Mesodermal cell (in vitro differentiated cells): ENCODE measurements around the gene CD36.
A peak's percentile ranks its signal among the peaks of the same experiment; 100 is the strongest.

Experiments
- H3K27ac ChIP-seq: 2 replicates; pipeline ENCODE4 v1.7.0; 2013; ENCODE audit warnings: mild to moderate bottlenecking, low read depth, low read length, moderate library complexity; ENCODE audit not compliant: severe bottlenecking
- H3K36me3 ChIP-seq: 2 replicates; pipeline ENCODE4 v1.7.1; 2013; ENCODE audit warnings: mild to moderate bottlenecking, low read length, moderate library complexity; ENCODE audit not compliant: control insufficient read depth, insufficient read depth
- H3K4me1 ChIP-seq: one replicate; pipeline ENCODE4 v1.7.1; 2013; ENCODE audit warnings: mild to moderate bottlenecking, low read length; ENCODE audit not compliant: insufficient read depth, control insufficient read depth, poor library complexity, severe bottlenecking
- H3K4me3 ChIP-seq: 2 replicates; pipeline ENCODE4 v1.7.0; 2013; ENCODE audit warnings: low read length, control low read depth, mild to moderate bottlenecking; ENCODE audit not compliant: insufficient read depth, poor library complexity, severe bottlenecking; ENCODE audit errors: extremely low read depth
- H3K9me3 ChIP-seq: 2 replicates; pipeline ENCODE4 v1.7.1; 2013; ENCODE audit warnings: mild to moderate bottlenecking, low read length, moderate library complexity; ENCODE audit not compliant: control insufficient read depth
- WGBS, 2 experiments: methylation state at CpG; one replicate each; pipeline ENCODE4 v1.1.5; 2013; ENCODE audit warnings: missing lambda C conversion rate in 2 of 2; ENCODE audit not compliant: insufficient coverage in 2 of 2; 5-methylcytosine and 5-hydroxymethylcytosine counted together

The CD36 gene

DNA sequence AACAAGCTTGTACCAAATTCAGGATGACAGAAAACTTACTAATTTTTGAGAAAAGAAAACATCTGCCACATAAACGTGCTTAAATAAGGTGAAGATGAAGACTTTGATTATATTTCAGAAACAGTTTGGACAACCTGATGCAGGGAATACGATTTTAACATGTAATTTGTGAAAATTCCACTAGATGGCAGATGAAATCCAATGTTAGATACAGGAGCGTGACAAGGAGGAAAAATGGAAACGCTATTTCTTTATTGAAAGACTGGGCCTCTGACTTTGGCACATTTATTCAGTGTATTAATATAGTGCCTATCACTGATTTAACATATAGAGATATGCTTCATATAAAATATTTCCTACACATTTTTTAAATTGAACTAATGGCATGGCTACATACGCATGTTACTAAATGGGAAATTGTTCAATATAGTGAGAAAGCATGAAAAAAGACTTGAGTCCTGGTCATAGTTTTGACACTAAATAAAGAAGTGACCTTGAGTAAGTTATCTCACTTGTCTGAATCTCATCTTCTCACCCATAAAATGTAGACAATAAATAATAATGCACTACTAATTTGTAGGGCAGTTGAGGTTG, 60.7 kb downstream of the CD36 start:
- Histone ChIP-seq H3K9me3 (no peaks in the 10 kb centered on the region), H3K36me3 (no peaks in the 10 kb centered on the region), H3K4me1 (no peaks in the 10 kb centered on the region), H3K27ac (no peak overlapping the region), H3K4me3 (no peak overlapping the region)
- WGBS, 2 experiments = 0 to 50% methylated on average over 2 of the region's 5 CpGs

GRCh38 chr7:80699721-80700256, 61.3 kb downstream of the CD36 start:
- H3K9me3 ChIP-seq = no peaks in the 10 kb centered on the region
- 82 to 89% methylated on average over 3 to 4 of the region's 4 CpGs for WGBS, 2 experiments
- no peak overlapping the region for H3K27ac ChIP-seq
- H3K36me3 ChIP-seq = no peaks in the 10 kb centered on the region
- no peak overlapping the region for H3K4me3 ChIP-seq
- no peaks in the 10 kb centered on the region for H3K4me1 ChIP-seq

DNA sequence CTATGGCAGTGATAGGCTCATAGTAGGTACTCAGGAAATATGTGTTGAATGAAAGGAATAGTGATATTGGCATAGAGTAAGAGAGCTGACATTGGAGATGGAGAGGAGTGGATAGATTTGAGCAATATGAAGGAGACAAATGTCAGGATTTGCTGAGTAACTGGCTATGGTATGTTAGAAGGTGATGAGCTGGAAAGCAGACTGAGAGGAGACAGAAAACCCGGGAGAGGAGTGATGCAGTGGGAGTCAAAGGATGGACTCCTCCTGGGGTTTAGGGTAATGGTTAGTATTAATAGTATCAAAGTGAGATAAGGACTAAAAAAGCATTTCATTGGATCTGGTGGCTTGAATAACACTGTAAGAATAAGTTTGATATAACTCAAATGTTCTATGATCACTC, 64.8 kb downstream of the CD36 start:
- no peaks in the 10 kb centered on the region for H3K9me3 ChIP-seq
- no peaks in the 10 kb centered on the region for H3K36me3 ChIP-seq
- no peaks in the 10 kb centered on the region for H3K4me1 ChIP-seq
- H3K27ac ChIP-seq = no peak overlapping the region
- H3K4me3 ChIP-seq = no peak overlapping the region
- 90 to 100% methylated on average over 1 of the region's 1 CpG for WGBS, 2 experiments

GRCh38 chr7:80705130-80705781, 66.8 kb downstream of the CD36 start:
- Histone ChIP-seq H3K4me3 (no peak overlapping the region), H3K36me3 (no peaks in the 10 kb centered on the region), H3K27ac (no peak overlapping the region), H3K4me1 (no peaks in the 10 kb centered on the region), H3K9me3 (no peaks in the 10 kb centered on the region)
- 80 to 100% methylated on average over 1 of the region's 2 CpGs for WGBS, 2 experiments

GRCh38 chr7:80707318-80707717, 68.9 kb downstream of the CD36 start:
- Histone ChIP-seq H3K27ac (no peak overlapping the region), H3K4me1 (no peaks in the 10 kb centered on the region), H3K9me3 (no peaks in the 10 kb centered on the region), H3K36me3 (no peaks in the 10 kb centered on the region), H3K4me3 (no peak overlapping the region)
- 100% methylated on average over 1 of the region's 1 CpG for WGBS, 2 experiments

- Histone ChIP-seq H3K4me3 (no peak overlapping the region), H3K36me3 (no peaks in the 10 kb centered on the region), H3K4me1 (no peaks in the 10 kb centered on the region), H3K9me3 (no peaks in the 10 kb centered on the region), H3K27ac (no peak overlapping the region)
- 71 to 76% methylated on average over 1 to 2 of the region's 2 CpGs for WGBS, 2 experiments
Measured at GRCh38 chr7:80708123-80708522, 69.7 kb downstream of the CD36 start.

DNA sequence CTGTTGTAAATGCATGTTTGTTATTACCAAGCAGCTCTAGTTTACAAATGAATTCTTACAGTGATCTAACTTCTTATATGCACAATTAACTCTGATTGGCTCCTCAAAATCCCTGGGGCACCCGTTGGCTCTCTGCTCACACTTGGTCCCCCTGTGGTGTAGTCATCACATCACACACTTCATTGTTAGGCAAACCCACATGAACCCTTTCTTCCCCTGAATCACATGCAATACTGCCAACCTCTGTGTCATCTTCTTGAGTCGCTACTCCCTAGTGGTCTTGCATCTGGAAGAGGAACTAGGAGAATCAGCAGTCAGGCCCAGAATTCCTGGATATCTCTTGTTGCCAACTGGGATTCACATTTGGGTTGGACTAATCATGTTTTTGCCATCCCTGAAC, 73.1 kb downstream of the CD36 start:
- no peak overlapping the region for H3K27ac ChIP-seq
- no peaks in the 10 kb centered on the region for H3K36me3 ChIP-seq
- 75 to 82% methylated on average over 1 to 2 of the region's 2 CpGs for WGBS, 2 experiments

DNA sequence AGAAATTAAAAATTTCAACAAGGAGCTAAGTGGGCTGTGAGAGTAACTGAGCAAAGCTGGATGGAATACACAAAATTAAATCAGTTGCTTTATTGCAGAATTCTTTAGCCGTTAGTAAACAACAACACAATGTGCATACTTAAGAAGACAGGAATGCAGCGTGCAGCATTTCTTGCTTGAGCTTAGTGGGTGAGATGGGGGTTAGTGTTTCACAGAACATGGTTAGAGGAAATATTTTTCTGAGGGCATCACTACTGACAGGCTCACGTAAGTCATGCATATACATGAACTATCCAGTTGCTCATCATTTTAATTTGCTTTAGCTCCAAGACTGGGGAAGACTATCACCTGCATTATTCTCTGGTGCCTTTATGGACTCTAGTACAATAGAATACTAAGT, 80.8 kb downstream of the CD36 start:
- no peaks in the 10 kb centered on the region for H3K36me3 ChIP-seq
- H3K4me3 ChIP-seq = no peak overlapping the region
- H3K27ac ChIP-seq = no peak overlapping the region
- WGBS, 2 experiments = no CpG with 5 or more reads among the region's 3 CpGs
- peaks cover 23% of the 10 kb centered on the region for H3K4me1 ChIP-seq
- no peaks in the 10 kb centered on the region for H3K9me3 ChIP-seq

More for the DNA sequence above, 73.1 kb downstream of the CD36 start:
- no peaks in the 10 kb centered on the region for H3K9me3 ChIP-seq
- no peaks in the 10 kb centered on the region for H3K4me1 ChIP-seq
- no peak overlapping the region for H3K4me3 ChIP-seq

GRCh38 chr7:80720146-80720545, 81.7 kb downstream of the CD36 start:
- Histone ChIP-seq H3K4me1 (peaks cover 31% of the 10 kb centered on the region), H3K27ac (no peak overlapping the region), H3K9me3 (no peaks in the 10 kb centered on the region), H3K4me3 (no peak overlapping the region), H3K36me3 (no peaks in the 10 kb centered on the region)
- 92% methylated on average over 2 of the region's 3 CpGs; no CpG with 5 or more reads in 1 of the 2 experiments for WGBS, 2 experiments

DNA sequence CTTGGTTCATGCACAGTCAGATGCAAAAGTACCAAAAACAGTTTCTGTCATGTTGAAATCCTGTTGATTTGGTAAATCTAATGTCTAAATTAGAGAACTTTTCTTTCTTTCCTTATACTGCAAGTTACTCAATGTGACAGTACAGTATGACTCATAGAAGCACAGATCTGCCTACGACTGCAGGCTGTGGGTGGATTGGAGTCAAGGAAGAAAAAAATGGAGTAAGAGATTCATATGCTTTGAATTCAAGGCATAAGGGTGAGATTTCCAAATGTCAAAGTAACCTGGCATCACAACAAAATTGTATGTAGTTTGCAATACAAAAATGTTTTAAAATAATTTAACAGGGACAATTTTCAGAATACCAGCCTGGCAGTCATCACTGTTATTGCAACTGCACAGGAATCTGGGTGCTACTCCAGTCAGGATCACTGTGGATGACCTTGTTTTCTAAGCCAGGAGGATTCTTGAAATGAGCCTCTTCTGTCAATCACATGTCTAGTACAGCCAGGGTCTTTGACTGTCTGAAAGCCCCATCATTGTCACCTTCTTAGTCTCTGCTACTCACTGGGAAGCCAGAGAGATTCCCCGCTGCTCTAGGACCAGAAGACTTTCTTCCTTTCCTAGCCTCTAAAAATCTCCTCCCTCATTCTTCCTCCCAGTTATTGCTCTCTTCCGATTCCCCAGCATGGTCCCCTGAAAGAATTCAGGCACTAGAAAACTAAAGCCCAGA, 83.6 kb downstream of the CD36 start:
- 29 to 42% methylated on average over 2 to 3 of the region's 3 CpGs for WGBS, 2 experiments
- no peaks in the 10 kb centered on the region for H3K9me3 ChIP-seq
- no peaks in the 10 kb centered on the region for H3K36me3 ChIP-seq
- H3K4me1 ChIP-seq = peaks cover 32% of the 10 kb centered on the region
- H3K4me3 ChIP-seq = no peak overlapping the region
- H3K27ac ChIP-seq = peak overlapping the region; percentile 98
